HUES64 (cell line): Measurements from ENCODE around the gene IFNA13.
A peak's percentile ranks its signal among the peaks of the same experiment; 100 is the strongest.

Experiments
- H3K27ac ChIP-seq: 2 replicates; pipeline ENCODE4 v1.7.0; 2013; ENCODE audit warnings: low read depth, low read length, inconsistent platforms
- H3K27me3 ChIP-seq: 2 replicates; pipeline ENCODE4 v1.6.1; 2013; ENCODE audit warnings: mild to moderate bottlenecking, low read length; ENCODE audit not compliant: insufficient read depth
- H3K36me3 ChIP-seq: 2 replicates; pipeline ENCODE4 v1.6.1; 2013; ENCODE audit warnings: mild to moderate bottlenecking, low read length; ENCODE audit not compliant: insufficient read depth
- H3K4me1 ChIP-seq: 2 replicates; pipeline ENCODE4 v1.6.1; 2013; ENCODE audit warnings: mild to moderate bottlenecking, low read length, moderate library complexity; ENCODE audit not compliant: insufficient read depth
- H3K4me3 ChIP-seq: 2 replicates; pipeline ENCODE4 v1.5.1; 2013; ENCODE audit warnings: mild to moderate bottlenecking, low read length, moderate library complexity
- H3K9ac ChIP-seq: 2 replicates; pipeline ENCODE4 v1.6.1; 2013; ENCODE audit warnings: mild to moderate bottlenecking, low read depth, low read length
- H3K9me3 ChIP-seq: 2 replicates; pipeline ENCODE4 v1.6.1; 2013; ENCODE audit warnings: low read depth, low read length; ENCODE audit not compliant: insufficient read depth
- WGBS: fragments of 150-250, 120-280 bp; methylation state at CpG from one replicate; pipeline ENCODE4 v1.1.7; 2013; ENCODE audit warnings: missing lambda C conversion rate; 5-methylcytosine and 5-hydroxymethylcytosine counted together

The IFNA13 gene

DNA sequence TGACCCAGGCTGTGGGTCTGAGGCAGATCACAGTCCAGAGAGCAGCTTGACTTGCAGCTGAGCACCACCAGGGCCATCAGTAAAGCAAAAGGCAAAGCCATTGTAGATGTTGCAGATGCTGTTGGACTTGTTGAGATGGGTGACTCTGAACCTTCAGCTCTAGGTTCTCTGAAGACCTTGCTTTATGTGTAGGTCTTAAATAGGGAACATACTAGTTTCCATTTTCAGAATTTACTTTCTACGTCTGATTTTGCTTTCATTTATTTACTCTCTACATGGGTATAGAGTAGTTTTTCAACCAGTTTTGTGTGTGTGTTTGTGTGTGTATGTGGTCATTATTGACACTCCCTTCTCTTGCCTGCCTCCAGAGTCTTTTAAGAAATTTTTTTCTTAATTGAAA lies 17.1 kb downstream of the IFNA13 start, which contains the start of gene IFNA6:
Gene IFNA6, minus strand, starts transcription at position 101 of the 400 bp plus-strand sequence. Its CDS starts 0 bp downstream, at position 101.
- no peaks in the 10 kb centered on the region for H3K4me1 ChIP-seq
- no peaks in the 10 kb centered on the region for H3K27me3 ChIP-seq
- H3K36me3 ChIP-seq = no peaks in the 10 kb centered on the region
- no CpG with 5 or more reads among the region's 1 CpG for WGBS
- H3K27ac ChIP-seq = no peak within 1 kb of the TSS
- H3K4me3 ChIP-seq = no peak within 1 kb of the TSS
- no peaks in the 10 kb centered on the region for H3K9me3 ChIP-seq
- no peak within 1 kb of the TSS for H3K9ac ChIP-seq

GRCh38 chr9:21348430-21348970 lies 19.4 kb downstream of the IFNA13 start:
- H3K27ac ChIP-seq = no peak overlapping the region
- H3K27me3 ChIP-seq = no peaks in the 10 kb centered on the region
- H3K4me3 ChIP-seq = no peak overlapping the region
- H3K4me1 ChIP-seq = no peaks in the 10 kb centered on the region
- WGBS = 90% methylated on average over 2 of the region's 3 CpGs
- H3K9me3 ChIP-seq = no peaks in the 10 kb centered on the region
- no peaks in the 10 kb centered on the region for H3K36me3 ChIP-seq
- no peak overlapping the region for H3K9ac ChIP-seq

DNA sequence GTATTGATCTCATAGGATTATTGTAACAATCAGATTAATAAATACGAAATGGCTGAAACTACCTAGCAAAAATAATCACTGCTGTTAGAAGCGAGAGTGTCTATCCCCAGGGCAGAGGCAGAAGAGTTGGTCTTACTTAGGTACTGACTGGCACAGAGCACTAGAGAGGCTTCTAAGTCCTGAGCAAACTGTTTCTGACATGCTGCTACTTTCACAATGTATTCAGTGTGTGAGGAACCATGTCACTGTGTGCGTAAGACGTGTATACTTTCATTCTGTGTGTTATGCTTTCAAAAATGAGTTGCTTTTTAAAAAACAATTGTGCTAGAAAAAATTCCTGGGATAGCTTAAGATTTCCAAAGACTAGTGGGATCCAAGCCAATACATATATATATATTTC lies 27.1 kb downstream of the IFNA13 start:
- H3K4me1 ChIP-seq = peaks cover 3% of the 10 kb centered on the region; the same call in 1 of the 2 replicates
- H3K36me3 ChIP-seq = no peaks in the 10 kb centered on the region
- no peaks in the 10 kb centered on the region for H3K27me3 ChIP-seq
- 94% methylated on average over 4 of the region's 4 CpGs for WGBS
- no peak overlapping the region for H3K9ac ChIP-seq
- H3K9me3 ChIP-seq = no peaks in the 10 kb centered on the region
- H3K4me3 ChIP-seq = no peak overlapping the region
- no peak overlapping the region for H3K27ac ChIP-seq

GRCh38 chr9:21336457-21336856 lies 31.4 kb downstream of the IFNA13 start:
- no peaks in the 10 kb centered on the region for H3K9me3 ChIP-seq
- H3K27ac ChIP-seq = no peak overlapping the region
- H3K27me3 ChIP-seq = no peaks in the 10 kb centered on the region
- peaks cover 15% of the 10 kb centered on the region; the same call in 1 of the 2 replicates for H3K36me3 ChIP-seq
- no peak overlapping the region for H3K9ac ChIP-seq
- H3K4me3 ChIP-seq = no peak overlapping the region
- peaks cover 12% of the 10 kb centered on the region; the same call in 1 of the 2 replicates for H3K4me1 ChIP-seq

DNA sequence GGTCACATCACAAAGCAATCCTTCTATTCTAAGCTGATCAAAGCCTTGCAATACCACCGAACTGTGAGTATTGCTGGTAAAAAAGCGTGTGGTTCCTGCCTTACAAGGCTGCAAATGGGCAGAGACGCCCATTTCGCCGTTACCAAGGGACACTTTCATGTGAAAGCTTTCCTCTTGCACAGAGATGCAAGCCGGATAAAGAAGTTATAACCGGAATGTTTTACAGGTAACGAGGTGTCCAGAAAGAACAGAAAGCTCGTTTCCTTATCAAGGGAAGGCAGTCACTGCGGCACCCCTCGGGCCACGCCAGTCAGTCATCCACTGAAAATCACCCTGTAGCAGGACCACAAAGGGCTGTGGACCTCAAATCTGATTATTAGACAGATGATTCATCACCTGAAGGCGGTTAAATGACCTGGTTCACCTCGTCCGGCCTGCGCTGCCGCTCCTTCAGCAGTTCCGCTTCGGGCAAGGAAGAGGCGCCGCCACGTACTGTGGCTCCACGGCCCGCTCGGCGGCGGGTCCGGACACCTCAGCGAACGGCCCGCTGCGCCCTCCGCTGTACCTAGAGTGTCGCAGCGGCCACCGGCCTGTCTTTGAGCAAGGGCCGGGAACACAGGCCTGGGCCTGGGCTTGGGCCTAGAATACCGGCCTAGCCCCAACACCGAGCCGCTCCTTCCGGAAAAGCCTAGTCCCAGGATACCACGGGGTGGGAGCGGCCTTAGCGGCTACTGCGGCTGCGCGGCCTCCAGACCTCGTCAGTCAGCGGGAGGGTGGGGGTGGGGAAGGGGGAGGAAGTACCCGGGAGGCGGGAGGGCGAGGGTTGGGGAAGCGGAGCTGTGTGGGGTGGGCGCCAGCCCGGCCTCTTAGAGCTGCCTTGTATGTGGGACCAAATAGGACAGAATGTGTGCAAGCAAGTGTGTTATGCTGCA lies 32.9 kb downstream of the IFNA13 start, which contains the start of gene KLHL9:
Gene KLHL9, minus strand, starts transcription at position 704 of the 932 bp plus-strand sequence. Its CDS starts 545 bp downstream, at position 159.
- Histone ChIP-seq H3K36me3 (peaks cover 22% of the 10 kb centered on the region), H3K9ac (peak within 1 kb of the TSS; percentile 97), H3K27me3 (no peaks in the 10 kb centered on the region), H3K9me3 (no peaks in the 10 kb centered on the region), H3K4me3 (peak within 1 kb of the TSS; percentile 96), H3K4me1 (peaks cover 12% of the 10 kb centered on the region; the same call in 1 of the 2 replicates), H3K27ac (peak within 1 kb of the TSS; percentile 82)
- under 1% methylated on average over 55 of the region's 55 CpGs for WGBS

DNA sequence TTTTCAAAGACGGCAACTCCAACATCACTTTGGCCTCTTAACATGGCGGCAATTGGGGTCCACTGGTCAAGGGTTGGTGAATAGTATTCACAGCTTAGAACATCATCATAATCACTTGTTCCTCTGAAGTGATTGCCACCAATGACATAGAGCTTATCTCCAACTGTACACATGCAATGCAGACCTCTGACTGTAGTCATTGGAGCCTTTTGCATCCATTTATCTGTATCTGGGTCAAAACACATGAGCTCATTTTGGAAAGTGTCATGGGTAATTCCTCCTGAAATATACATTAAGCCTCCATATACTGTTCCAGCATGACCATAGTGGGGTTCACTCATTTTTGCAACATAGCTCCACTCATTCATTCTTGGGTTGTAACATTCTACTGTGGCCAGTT lies 34.6 kb downstream of the IFNA13 start:
- H3K27ac ChIP-seq = no peak overlapping the region
- H3K36me3 ChIP-seq = peaks cover 25% of the 10 kb centered on the region
- no peaks in the 10 kb centered on the region for H3K27me3 ChIP-seq
- 91% methylated on average over 2 of the region's 2 CpGs for WGBS
- peak overlapping the region; percentile 96; the same call in 1 of the 2 replicates for H3K4me3 ChIP-seq
- H3K4me1 ChIP-seq = peaks cover 12% of the 10 kb centered on the region; the same call in 1 of the 2 replicates
- no peaks in the 10 kb centered on the region for H3K9me3 ChIP-seq
- H3K9ac ChIP-seq = no peak overlapping the region

GRCh38 chr9:21331676-21332402 lies 36.0 kb downstream of the IFNA13 start:
- Histone ChIP-seq H3K4me3 (no peak overlapping the region), H3K27ac (no peak overlapping the region), H3K9me3 (no peaks in the 10 kb centered on the region), H3K9ac (no peak overlapping the region), H3K27me3 (no peaks in the 10 kb centered on the region), H3K36me3 (peaks cover 25% of the 10 kb centered on the region), H3K4me1 (peaks cover 12% of the 10 kb centered on the region; the same call in 1 of the 2 replicates)
- WGBS = 98% methylated on average over 5 of the region's 5 CpGs

DNA sequence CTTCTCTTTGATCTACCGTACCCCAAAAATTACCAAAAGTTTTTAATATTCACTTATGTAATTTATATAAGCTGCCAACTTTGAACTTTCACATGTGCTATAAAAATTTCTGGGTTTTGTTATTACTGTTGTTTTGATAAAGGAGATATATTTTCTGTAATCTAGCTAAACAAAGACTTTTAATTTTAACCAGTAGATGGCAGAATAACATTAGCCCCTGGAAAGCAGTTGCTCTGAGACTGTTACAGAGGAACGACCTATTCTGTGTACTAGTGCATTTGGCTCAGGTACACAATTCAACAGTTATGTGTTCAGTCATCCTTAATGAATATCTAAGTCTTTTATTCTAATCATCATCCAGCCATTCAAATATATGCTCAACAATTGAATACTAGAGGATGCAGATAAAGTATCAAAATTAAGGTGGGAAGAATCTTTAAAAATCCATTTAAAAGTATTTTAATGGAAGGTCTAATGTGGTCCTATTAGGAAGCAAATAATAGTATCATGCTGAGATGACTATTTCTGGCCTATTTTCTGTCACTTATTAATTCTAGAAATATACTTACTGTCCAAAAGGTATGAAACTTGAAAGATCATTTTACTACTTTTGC lies 41.2 kb downstream of the IFNA13 start:
- Histone ChIP-seq H3K36me3 (peaks cover 16% of the 10 kb centered on the region), H3K4me1 (no peaks in the 10 kb centered on the region), H3K9me3 (no peaks in the 10 kb centered on the region), H3K4me3 (no peak overlapping the region), H3K27ac (no peak overlapping the region), H3K27me3 (no peaks in the 10 kb centered on the region), H3K9ac (no peak overlapping the region)
- 20% methylated on average over 1 of the region's 2 CpGs for WGBS

GRCh38 chr9:21324047-21324446 lies 43.8 kb downstream of the IFNA13 start:
- no peak overlapping the region for H3K9ac ChIP-seq
- no peaks in the 10 kb centered on the region for H3K27me3 ChIP-seq
- WGBS = 93% methylated on average over 4 of the region's 4 CpGs
- H3K4me3 ChIP-seq = no peak overlapping the region
- H3K9me3 ChIP-seq = no peaks in the 10 kb centered on the region
- no peaks in the 10 kb centered on the region for H3K4me1 ChIP-seq
- no peak overlapping the region for H3K27ac ChIP-seq
- peaks cover 5% of the 10 kb centered on the region; the same call in 1 of the 2 replicates for H3K36me3 ChIP-seq

- 0 out of 2 replicates have a peak, but pooled peaks cover 4% of the 10 kb centered on the region for H3K4me1 ChIP-seq
These were observed 44.9 kb downstream of the IFNA13 start for GRCh38 chr9:21322911-21323461.

More at GRCh38 chr9:21322911-21323461, 44.9 kb downstream of the IFNA13 start:
- H3K9ac ChIP-seq = no peak overlapping the region
- no peak overlapping the region for H3K27ac ChIP-seq
- no peaks in the 10 kb centered on the region for H3K9me3 ChIP-seq
- 0 out of 2 replicates have a peak, but pooled peaks cover 5% of the 10 kb centered on the region for H3K36me3 ChIP-seq
- H3K27me3 ChIP-seq = no peaks in the 10 kb centered on the region
- WGBS = 94% methylated on average over 5 of the region's 5 CpGs
- no peak overlapping the region for H3K4me3 ChIP-seq
